ENCODE results near the gene ATP2A2. TPM values are rescaled to one million over a fixed set of nuclear protein-coding genes. Genes with fewer than 3 reads are reported as not detected.
"Not testable (repeated sequence)": the region's sequence is repeated elsewhere in the genome, so short reads cannot be mapped to it uniquely, and the experiment has no call there.

ATP2A2 gene
- total RNA-seq, 1 donor from 2014 or later: 3,009 TPM

- DNase-seq (ENCODE audit: missing footprints) (no peak), ATAC-seq (no peak)
These were observed 49.1 kb downstream of the ATP2A2 start for GRCh38 chr12:110330124-110330523.

GRCh38 chr12:110330544-110330943, 49.5 kb downstream of the ATP2A2 start:
- no peak for DNase-seq (ENCODE audit: missing footprints)
- intact Hi-C loops (cut with DNase I): no loop called here
- no peak for ATAC-seq

More at GRCh38 chr12:110330124-110330523, 49.1 kb downstream of the ATP2A2 start:
- intact Hi-C loops (cut with DNase I): no loop called here

DNA sequence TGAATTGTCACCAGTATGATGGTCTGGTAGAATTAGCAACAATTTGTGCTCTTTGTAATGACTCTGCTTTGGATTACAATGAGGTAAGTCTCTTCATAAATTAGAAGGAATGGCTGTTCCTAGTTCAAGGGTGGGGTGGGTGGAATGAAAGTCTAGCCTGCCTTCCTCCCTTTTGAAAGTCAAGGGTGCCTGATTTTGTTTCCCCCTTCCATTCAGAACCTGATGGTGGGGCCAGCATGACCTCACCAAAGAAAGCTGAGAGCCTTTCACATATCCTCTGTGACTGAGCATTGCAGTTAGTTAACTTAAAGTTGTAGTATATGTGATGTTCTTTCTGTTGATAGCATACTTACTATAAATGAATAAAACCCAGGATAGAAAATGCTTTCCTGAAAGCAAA, 52.2 kb downstream of the ATP2A2 start:
- no peak for ATAC-seq
- DNase-seq (ENCODE audit: missing footprints): no peak
- intact Hi-C loops (cut with DNase I): no loop called here

DNA sequence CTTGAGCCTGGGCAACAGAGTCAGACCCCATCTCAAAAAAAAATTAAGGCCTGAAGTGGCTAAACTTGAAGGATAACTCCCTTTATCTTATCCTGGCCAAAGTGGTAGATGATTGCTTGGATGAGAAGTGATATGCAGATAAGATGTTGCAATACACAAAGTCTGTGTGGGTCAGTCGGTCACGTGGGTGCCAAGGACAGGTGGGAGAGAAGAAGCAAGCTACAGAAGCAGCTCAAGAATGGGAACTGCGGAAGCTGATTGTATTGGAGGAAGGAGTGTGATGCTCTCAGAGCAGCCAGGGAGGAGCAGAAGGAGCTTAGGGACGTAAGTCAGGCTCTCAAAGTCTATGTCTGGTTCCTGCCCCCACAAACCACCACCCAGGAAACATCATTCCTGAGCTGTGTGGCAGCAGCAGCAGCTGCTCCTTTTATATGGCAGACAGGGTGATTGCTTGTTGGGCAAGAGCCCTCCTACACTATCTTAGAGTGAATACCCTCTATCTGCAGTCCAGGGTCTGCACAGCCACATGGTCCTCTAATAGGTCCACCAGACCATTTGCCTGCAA, 54.5 kb downstream of the ATP2A2 start:
- no peak for DNase-seq (ENCODE audit: missing footprints)
- no peak for ATAC-seq
- intact Hi-C loops (cut with DNase I): no loop called here

GRCh38 chr12:110337912-110338710, 57.1 kb downstream of the ATP2A2 start:
- DNase-seq (ENCODE audit: missing footprints): no peak
- intact Hi-C loops (cut with DNase I): no loop called here
- ATAC-seq: no peak

- no peak for ATAC-seq
- intact Hi-C loops (cut with DNase I): no loop called here
- no peak for DNase-seq (ENCODE audit: missing footprints)
These were observed 57.7 kb downstream of the ATP2A2 start for GRCh38 chr12:110338754-110339153.

- DNase-seq (ENCODE audit: missing footprints) (no peak), ATAC-seq (no peak)
- intact Hi-C loops (cut with DNase I): no loop called here
These were observed 58.3 kb downstream of the ATP2A2 start for GRCh38 chr12:110339184-110339952.

DNA sequence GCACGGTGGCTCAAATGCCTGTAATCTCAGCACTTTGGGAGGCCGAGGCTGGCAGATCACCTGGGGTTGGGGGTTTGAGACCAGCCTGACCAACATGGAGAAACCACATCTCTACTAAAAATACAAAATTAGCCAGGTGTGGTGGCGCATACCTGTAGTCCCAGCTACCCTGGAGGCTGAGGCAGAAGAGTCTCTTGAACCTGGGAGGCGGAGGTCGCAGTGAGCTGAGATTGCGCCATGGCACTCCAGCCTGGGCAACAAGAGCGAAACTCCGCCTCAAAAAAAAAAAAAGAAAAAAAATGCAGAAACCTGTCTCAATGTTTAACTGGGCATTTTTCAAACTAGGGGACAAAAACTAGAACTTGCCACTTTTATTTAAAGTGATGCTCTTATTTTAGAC, 59.2 kb downstream of the ATP2A2 start:
- DNase-seq (ENCODE audit: missing footprints); ATAC-seq; intact Hi-C loops (cut with DNase I): not testable (repeated sequence)

DNA sequence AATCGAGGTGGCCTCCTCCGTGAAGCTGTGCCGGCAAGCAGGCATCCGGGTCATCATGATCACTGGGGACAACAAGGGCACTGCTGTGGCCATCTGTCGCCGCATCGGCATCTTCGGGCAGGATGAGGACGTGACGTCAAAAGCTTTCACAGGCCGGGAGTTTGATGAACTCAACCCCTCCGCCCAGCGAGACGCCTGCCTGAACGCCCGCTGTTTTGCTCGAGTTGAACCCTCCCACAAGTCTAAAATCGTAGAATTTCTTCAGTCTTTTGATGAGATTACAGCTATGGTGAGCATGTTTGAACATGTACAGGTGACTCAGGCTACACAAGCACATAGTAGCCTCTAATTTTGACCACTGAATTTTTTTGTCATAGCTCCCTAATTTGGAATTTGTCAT, 59.7 kb downstream of the ATP2A2 start:
- peak; percentile 55 for DNase-seq (ENCODE audit: missing footprints)
- intact Hi-C loops (cut with DNase I): no loop called here
- no peak for ATAC-seq

- intact Hi-C loops (cut with DNase I): no loop called here
- peak; percentile 47 for DNase-seq (ENCODE audit: missing footprints)
- no peak for ATAC-seq
These were observed 61.1 kb downstream of the ATP2A2 start for GRCh38 chr12:110342157-110342556.

- DNase-seq (ENCODE audit: missing footprints) (no peak), ATAC-seq (no peak)
- intact Hi-C loops (cut with DNase I): no loop called here
These were observed 62.1 kb downstream of the ATP2A2 start for GRCh38 chr12:110343114-110343513.

DNA sequence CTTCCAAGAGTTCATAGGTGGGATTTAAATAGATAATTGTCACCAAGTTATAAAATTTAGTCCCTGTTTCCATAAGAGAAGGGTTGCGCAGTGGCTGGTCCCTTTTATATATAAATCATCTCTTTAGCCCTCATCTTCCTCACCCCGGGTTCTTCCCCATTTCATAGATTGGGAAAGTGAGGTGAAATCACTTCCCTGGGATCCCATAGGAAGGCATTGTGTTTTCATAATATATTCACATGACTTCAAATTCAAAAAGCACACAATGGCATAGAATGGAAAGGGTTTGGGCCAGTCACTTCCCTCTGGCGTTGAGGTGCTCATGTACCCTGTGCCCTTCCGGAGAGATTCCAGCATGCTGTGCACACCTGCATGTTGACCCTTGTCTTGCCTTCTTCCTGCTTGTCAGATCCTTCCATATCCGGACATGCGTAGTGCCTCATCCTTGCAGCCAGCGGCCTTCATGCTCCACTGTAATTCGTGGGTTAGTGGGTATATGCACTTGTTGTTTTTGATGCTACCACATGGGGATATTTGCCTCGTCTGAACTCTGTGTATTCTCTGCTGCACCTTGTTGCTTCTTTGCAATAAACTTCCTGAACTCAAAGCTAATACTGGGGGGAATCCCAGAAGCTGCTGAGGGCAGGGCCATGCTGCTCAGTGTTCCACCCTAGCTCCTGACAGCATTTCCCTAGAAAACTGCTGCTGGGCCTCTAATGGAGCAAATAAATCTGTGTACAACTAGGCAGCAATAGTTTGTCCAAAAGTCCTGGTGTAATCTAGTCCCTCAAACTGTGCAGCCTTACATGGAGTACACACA, 62.9 kb downstream of the ATP2A2 start:
- intact Hi-C loops (cut with DNase I): no loop called here
- ATAC-seq (no peak), DNase-seq (ENCODE audit: missing footprints) (no peak)

DNA sequence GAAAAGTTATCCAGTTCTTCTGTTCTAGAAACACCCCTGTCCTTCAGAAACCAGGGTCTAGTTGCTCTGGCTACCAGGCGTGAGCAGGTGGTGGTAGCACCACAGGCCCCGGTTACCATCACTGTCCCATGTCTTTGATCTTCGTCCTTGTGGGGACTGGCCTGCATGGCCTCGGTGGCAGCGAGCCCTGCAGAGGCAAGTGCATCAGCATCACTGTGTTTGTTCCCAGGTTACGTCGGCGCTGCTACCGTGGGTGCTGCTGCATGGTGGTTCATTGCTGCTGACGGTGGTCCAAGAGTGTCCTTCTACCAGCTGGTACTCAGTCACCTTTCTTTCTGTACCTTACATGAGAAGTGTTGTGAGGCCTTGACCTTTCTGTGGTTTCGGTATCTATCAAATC, 63.6 kb downstream of the ATP2A2 start:
- DNase-seq (ENCODE audit: missing footprints) (no peak), ATAC-seq (no peak)
- intact Hi-C loops (cut with DNase I): no loop called here

DNA sequence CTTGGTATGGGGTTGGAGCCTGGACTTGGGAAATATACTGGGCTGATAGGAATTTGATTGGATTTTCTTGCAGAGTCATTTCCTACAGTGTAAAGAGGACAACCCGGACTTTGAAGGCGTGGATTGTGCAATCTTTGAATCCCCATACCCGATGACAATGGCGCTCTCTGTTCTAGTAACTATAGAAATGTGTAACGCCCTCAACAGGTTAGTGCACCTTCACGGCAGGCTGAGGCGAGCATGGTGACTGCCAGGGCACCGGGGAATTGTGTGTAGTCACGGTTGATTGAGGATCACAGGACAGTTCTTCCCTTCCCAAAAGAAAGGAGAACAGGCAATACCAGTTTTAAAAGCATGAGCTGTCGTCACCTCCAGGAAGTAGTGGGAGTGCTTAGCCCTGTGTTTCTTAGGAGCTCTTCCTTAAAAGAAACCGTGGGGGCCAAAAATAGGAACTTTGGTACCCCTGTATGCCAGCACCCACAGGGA, 64.2 kb downstream of the ATP2A2 start:
- ATAC-seq (peak; percentile 26), DNase-seq (ENCODE audit: missing footprints) (no peak)
- intact Hi-C loops (cut with DNase I): no loop called here

- intact Hi-C loops (cut with DNase I): no loop called here
- ATAC-seq (no peak), DNase-seq (ENCODE audit: missing footprints) (no peak)
These were observed 64.9 kb downstream of the ATP2A2 start for GRCh38 chr12:110345963-110346362.

GRCh38 chr12:110347767-110348166, 66.7 kb downstream of the ATP2A2 start:
- ATAC-seq (no peak), DNase-seq (ENCODE audit: missing footprints) (peak; percentile 54)
- intact Hi-C loops (cut with DNase I): no loop called here

DNA sequence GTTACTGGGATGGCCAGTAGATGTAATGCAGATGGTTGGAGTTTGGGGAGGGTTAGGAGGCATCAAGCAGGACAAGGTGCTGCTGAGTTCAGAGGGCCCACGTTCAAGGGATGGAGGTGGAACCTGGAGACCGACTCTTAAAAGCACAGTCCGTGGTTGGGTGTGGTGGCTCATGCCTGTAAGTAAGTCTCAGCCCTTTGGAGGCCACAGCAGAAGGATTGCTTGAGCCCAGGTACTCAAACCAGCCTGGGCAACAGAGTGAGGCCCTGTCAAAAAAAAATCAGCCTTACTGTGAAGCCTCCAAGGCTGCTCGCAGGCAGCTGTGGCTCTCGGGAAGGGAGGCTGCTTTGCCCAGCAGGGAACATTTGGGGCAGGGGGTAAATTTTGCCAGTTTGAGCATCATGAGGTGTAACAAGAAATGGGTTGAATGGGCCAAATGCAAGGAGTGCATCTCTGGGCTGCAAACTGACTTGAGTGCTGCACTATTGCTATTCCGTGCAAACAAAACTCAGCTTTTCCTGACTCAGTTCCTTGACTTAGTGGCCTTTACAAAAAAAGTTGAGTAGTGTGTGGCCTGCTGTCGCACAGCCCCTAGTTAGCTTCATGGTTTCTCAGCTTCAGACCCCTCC, 67.5 kb downstream of the ATP2A2 start:
- ATAC-seq (no peak), DNase-seq (ENCODE audit: missing footprints) (no peak)
- intact Hi-C loops (cut with DNase I): no loop called here

DNA sequence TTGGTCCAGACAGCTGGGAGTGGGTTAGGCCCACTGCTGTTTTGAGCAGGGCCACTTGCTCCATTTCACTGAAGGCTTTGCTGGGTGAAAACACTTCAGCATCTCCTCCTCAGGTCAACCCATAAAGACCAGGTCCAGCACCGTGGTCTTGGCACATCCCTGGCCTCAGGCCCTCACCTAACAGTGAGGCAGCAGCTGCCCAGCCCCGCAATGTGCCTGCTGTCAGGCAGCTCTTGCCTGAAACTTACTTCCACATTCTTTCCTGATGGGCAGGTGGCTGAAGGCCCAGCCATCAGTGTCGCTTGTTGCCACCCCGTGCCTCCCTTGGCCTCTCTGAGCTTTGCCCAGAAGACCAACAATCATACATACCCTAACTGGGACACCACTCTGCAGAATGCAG, 68.0 kb downstream of the ATP2A2 start:
- ATAC-seq: no peak
- intact Hi-C loops (cut with DNase I): no loop called here
- DNase-seq (ENCODE audit: missing footprints): no peak

All from Right ventricle myocardium inferior (tissue), 1 donor.